Measurements from ENCODE around the gene RADX.

GRCh38 chrX:106726485-106727437, 115.0 kb downstream of the RADX start, which contains the start of gene RNF128:
- TF ChIP-seq CTCF (IDR thresholded peaks at IDR 0.05; ENCODE audit: low read depth, low read length, poor library complexity, severe bottlenecking), result no peak
- no peak for TF ChIP-seq EZH2phosphoT487 (IDR thresholded peaks at IDR 0.05; ENCODE audit: borderline replicate concordance, low read length)
